ENCODE data around the gene CDK9.

The CDK9 gene

DNA sequence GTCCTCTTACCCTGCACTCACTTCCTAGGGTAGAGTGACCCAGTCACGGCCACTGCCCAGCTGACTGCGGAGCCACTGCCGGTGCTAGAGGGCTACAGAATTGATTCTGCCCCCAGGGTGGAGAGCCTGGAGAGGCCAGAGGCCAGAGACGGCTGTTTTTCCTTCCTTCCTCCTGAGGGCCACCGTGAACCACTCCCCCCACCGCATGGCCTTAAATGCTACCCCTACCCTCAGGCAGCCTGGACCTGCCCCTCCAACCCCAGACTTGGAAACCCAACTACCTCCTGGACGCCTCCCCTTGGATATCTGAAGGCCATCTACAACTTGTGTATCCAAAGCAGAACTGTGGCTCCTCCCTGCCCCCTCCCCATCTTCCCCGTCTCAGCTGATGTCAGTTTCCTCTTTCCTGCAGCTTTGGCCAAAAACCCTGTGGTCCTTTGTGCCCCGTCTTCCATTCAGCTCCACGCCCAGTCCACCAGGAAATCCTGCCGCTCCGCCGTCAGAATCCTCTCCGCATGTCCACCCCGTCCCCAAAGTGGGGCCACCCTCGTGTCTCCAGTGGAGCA lies 23.6 kb upstream of the CDK9 start:
- DNase-seq, result no peak

DNA sequence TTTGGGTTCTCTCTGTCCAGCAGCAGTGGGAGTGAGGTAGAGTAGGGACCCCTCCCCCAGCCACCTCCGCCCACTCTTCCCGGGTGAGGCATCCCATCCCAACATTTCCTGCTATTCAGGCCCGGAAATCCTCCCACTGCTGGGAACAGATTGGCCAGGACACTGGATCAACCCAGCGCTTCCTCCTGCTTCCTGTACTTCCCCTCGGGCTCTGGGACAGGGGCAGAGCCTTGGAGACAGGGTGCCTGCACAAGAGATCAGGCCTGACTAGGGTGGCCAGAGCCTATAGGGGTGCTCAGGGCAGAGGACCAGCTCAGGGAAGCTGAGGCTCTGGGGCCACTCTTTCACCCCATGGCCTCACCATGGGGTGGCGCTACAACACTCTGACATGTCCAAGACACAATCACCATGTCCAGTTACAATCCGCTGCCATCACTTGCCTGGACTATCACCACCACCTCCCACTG lies 21.9 kb upstream of the CDK9 start:
- no peak for DNase-seq

DNA sequence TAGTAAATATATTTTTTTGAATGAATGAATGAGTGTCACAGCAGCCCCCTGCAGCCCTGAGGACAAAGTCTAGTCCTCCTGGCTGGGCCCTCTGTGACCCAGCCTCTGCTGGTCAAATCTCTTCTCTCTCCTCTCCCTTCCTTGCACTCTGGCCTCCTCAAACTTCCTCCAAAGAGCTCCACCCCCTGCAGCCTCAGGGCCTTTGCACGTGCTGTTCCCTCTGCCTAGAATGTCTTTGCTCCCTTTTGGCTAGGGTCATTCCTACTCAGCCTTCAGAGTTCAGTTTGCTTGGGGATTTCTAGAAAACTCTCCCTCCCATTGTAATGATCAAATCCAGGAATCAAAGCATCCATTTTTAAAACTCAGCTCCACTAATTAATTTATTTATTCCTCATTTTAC lies 20.4 kb upstream of the CDK9 start:
- DNase-seq, result no peak

DNA sequence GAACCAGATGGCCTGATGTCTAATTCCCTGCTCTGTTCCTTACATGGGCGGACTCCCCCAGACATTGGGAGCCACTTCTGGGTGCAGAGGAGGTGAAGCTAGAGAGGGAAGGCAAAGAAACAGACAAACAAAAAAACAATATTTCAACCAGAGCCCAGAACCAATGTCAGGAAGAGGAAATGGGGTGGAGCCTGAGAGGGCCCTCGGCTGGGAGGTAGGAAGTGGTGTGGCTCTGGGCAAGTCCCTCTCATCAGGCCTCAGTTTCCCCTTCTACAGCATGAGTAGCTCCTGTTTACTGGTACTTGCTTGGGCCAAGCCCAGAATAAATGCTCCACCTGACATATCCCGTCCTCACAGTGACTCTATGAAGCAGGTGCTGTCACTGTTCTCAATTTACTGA lies 18.4 kb upstream of the CDK9 start:
- no peak for DNase-seq

DNA sequence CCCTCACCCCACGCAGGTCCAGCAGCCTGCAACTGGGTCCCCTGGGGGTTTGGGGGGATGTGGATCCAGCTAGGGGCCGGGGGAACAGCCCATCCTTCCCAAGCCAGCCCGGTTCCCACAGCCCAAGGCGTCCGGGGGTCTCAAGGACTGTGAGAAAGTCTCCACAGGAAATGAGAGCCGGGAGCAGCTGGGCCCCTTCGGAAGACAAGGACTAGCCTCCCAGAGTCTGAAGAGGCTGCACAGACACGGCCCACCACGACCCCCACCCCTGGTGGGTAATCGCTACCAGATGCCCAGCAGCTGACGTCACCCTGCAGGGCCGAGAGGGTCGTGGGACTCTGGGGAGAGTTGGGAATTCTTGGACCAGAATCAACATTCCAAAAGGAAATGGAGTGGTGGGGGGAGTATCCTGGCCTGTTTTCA lies 17.9 kb upstream of the CDK9 start:
- DNase-seq, result no peak

DNA sequence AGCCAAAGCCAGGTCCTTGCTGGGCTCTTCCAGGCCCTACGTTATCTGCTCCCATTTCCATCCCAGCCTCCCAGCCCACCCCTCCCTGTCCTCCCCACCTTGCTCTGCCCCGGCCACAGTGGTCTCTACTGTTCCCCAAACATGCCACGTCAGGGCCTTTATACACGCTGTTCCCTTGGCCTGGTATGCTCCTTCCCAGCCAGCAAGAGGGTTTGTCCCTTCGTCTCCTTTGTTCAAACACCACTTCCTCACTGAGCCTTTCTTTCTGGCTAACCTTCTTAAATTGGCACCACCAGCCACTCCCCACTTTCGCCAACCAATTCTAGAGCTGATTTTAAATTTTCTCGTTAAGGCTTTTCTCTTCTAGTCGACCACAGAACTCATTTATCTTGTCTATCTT lies 17.1 kb upstream of the CDK9 start:
- DNase-seq, result no peak

DNA sequence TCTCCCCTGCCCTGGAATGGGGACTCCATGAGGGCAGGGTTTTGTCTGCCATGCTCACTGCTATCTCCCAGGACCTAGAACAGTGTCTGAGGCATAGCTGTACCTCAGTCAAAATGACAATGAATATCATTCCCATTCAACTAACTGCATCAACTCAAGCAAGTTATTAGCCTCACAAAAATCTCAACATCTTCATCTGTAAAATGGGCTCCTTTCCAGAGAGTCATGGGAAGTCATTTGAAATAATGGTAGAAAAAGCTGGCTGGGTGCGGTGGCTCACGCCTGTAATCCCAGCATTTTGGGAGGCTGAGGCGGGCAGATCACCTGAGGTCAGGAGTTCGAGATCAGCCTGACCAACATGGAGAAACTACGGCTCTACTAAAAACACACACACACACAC lies 16.7 kb upstream of the CDK9 start:
- DNase-seq, result no peak

DNA sequence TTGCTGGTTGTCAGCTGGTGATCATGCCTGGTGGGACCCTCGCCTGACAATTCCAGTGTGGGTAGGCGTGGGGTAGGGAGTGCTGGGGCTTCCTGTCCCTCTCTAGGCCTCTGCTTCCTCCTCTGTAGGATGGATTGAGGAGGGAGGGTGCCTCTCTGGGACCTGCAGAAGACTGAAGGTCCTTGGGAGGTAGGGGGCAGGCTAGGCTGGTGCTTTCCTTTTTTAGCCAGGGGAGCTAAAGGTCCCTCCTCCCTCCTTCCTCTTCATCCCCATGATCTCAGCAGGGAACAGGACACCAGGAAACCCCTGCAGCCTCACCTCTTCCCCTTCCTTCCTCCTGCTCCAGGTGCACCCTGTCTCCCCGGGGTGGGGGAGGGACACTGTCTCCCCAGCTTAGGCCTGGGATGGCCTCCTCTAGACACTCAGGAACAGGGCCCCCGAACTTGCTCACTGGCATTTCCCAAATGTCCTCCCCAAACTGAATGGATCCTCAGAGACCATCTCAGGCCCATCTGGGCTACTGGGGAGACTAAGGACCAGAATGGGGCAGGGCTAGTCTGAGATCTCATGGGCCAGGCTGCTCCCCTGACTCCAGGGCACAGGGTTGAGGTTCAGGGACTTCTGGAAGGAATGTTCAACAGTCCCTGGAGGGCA lies 15.8 kb upstream of the CDK9 start:
- peak; percentile 45 for DNase-seq

DNA sequence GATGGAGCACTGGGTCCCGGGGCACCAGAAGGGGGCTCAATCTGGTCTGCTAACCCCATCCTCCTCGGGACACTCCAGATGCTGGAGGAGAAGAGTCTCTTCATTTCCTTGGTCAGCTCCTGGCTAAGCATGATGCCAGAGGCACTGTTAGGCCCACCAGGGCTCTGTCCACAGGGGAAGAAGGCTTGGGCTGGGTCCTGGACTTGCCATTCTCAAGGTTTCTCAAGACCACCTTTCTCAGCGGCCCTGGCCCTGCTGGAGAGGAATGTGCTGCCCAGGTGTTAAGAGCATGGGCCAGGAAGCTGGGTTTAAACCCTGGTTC lies 15.3 kb upstream of the CDK9 start:
- no peak for DNase-seq

DNA sequence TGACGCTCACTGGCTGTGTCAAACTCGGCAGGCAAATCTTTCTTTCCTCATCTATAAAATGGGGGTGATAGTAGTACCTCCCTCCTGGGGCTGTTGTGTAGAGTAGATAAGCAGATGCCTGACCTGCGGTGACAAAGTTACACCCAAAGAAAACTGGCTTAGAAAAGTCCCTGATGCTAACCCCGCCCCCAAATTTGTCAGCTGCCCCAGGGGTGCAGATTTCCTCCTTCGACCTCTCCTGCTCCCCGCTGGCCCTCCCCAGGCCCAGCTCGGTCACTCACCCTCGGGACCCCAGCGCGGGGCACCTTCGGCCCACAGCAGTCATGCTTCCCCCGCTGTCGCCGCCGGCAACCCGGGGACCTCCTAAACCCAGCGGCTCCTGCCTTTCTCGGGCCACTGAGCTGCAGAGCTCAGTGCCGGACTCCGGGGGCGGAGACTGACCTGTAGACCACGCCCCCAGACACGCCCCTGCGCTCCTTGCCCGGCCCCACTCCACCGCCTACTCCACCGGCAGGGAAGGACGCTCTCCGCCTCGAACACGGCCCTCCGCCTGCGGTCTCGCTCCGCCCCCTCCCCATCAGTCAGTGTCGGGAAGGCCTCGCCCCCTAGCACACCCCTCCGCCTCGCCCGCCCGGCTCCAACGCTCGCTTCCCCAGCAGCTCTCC lies 14.8 kb upstream of the CDK9 start:
- peak; percentile 90 for DNase-seq

DNA sequence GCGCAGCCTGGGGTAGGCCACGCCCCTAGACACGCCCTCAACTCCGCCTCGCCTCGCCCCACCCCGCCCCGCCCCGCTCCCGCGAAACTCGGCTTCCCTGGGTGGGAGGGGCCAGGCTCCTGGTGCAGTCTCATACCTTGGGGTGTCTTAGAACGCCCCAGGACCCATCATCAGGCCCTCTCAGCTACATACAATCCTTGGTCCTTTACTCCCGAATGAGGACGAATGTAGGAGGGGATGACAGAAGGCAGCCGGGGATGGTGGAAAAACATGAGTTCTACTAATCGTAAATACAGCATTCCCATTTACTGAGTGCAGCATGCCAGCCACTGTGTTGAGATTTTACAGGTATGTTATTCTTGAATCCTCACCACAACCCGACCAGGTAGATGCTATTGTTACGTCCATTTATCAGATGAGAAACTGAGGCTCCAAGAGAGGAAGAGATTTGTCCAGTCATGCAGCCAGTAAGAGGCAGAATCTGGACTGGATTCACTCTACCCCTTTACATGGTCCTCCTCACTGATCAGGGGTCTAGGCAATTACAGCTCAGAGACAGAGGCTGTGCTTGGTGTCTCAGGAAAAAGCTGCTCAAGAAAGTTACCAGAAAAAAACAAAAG lies 14.2 kb upstream of the CDK9 start:
- DNase-seq, result no peak

DNA sequence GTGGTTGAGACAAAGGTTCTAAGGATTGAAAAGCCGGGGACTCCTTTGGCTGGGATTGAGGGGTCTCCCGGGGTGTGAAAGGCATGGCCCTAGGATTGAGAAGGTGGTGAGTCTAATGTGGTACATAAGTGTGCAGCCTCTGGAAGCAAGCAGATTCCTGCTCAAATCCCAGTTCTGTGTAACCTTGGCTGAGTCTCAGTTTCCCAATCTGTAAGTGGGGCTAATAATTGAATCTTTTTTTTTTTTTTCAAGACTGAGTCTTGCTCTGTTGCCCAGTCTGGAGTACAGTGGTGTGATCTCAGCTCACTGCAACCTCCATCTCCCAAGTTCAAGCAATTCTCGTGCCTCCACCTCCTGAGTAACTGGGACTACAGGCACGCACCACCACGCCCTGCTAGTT lies 13.2 kb upstream of the CDK9 start:
- DNase-seq, result no peak

DNA sequence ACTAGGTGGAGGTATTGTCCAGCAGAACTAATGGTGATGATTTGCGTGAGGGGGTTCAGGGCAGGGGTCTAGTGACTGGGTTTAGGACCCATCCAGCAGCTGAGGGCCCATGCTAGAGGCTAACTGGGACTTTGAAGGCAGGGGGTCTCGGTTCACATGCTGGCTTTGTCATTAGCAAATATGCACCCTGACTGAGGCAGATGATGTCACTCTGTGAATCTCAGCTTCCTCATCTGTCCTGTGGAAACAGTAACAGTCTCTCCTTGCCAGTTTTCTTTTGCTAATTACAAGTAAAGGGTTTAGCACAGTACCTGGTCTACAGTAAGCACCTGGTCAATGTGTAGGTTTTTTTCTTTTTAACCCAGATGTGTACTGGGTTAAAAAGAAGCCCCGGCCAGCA lies 12.6 kb upstream of the CDK9 start:
- DNase-seq, result no peak

DNA sequence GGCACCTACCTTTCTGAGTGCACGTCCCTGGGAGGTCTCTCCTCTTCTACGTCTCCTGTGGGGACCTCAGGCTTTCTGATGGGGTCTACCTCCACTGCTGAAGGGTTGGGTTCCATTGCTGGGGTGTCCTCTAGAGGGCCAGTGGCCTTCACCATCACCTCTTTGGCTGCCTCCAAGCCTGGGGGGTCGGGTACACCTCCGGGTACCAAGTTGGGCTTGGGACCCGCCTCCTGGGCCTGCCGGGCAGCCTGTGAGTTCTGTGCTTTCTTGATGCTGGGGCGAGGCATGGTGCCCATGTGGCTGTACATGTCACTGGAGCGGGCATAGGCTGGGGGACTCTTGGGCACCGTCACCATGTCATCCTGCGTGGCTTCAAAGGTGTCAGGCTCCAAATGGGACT lies 11.9 kb upstream of the CDK9 start:
- no peak for DNase-seq

DNA sequence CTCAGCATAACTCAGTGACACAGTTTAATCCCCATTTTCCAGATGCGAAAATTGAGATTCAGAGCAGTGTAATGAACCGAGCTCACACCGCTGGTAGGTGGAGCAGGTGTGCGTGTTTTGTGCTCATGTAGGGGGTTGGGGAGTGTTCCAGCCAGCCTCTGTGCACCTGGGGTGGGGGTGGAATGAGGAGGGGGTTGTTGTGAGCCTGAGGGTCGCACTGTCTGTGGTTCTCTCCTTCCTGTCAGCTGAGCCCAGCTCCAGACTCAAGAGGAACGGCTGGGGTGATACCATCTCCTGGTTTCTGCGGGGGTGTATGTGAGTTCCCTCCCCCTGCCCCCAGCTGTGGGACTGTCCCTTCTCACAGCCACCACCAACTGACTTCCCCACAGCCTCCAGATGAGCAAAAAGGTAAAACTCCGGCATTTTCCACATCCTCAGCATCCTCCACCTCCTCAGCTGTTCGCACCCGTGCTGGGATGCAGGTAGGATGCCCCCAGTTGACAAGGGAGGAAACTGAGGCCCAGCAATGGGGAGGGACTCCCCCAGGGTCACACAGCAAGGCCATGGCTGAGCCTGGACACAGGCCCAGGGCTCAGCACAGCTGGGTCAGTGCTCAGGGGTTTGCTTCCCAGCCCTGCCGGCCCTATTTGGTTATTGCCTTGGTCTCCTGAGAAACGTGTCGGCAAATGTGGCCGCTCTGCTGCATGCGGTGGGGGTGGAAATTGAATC lies 9.5 kb upstream of the CDK9 start:
- peak; percentile 66 for DNase-seq

DNA sequence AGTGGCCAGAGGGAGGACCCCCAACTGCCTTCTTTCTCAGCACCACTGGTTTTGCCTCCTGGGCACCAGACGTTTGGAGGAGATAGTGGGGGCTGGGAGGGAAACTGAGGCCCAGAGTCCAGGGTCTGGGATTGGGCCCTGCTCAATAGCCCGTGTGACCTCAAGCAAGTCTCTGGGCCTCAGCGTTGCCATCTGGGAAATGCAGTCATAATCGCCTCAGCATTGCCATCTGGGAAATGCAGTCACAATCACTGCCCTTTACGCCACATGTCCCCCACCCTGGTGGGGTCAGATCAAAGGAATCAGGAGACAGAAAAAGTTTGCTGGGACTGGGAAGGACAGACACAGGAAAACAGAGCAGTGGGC lies 8.9 kb upstream of the CDK9 start:
- DNase-seq, result no peak

DNA sequence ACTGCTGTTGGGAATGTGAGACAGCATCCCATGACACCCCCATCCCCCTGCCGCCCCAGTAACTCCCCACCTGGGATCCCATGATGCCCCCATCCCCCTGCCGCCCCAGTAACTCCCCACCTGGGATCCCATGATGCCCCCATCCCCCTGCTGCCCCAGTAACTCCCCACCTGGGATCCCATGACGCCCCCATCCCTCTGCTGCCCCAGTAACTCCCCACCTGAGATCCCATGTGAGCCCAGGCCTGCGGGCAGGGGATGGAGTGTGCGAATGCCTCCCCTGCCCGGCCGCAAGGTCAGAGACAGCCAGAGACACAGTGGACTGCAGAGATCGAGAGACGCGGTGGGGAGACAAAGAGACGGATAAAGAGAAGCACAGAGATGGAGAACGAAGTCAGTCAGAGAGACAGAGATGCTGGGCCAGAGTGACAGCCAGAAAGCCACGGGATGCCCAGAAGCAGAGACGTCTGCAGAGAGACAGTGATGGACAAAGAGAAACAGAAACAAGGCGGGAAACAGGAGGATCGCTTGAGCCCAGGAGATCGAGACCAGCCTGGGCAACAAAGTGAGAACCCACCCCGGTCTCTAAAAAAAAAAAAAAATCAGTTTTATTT lies 8.4 kb upstream of the CDK9 start:
- no peak for DNase-seq

DNA sequence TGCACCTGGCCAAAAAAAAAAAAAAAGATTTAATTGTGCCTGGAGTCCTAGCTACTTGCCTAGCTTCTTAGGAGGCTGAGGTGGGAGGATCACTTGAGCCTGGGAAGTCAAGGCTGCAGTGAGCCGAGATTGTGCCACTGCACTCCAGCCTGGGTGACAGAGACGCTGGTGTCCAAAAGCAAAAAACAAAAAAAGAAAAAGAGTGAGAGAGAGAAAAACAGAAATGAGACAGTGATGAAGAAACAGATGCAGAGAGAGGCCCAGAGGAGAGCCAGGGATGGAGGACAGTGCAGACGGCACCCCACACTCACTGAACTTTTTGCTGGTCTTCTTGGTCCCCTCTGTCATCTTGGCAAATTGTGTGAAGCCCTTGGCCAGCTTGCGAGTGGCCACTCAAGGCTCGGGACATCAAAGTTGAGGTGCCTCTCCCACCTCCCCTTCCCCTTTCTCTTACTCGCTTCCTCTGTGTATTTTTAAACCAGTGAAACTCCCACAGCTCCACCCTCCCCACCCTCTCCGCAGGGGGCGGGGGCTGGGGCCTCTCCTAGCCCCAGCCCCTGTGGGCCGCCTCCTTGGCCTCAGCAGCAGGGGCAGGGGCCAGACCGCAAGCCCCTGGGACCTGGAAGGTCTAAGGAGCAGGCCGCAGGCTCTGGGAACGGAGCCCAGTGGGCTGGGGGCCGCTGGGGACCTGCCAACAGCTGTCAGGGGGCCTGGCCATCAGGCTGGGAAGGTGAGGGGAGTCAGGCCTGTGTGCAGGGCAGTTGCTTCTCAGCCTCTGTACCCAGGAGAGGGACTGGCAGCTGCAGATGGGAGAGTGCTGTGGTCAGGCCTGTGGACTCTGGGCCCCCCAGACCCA lies 7.3 kb upstream of the CDK9 start, which contains the start of gene SH2D3C:
SH2D3C (minus strand) TSS at position 387 of the 856 bp plus-strand sequence; CDS start at position 348, 39 bp downstream.
- DNase-seq, result peak; percentile 27

DNA sequence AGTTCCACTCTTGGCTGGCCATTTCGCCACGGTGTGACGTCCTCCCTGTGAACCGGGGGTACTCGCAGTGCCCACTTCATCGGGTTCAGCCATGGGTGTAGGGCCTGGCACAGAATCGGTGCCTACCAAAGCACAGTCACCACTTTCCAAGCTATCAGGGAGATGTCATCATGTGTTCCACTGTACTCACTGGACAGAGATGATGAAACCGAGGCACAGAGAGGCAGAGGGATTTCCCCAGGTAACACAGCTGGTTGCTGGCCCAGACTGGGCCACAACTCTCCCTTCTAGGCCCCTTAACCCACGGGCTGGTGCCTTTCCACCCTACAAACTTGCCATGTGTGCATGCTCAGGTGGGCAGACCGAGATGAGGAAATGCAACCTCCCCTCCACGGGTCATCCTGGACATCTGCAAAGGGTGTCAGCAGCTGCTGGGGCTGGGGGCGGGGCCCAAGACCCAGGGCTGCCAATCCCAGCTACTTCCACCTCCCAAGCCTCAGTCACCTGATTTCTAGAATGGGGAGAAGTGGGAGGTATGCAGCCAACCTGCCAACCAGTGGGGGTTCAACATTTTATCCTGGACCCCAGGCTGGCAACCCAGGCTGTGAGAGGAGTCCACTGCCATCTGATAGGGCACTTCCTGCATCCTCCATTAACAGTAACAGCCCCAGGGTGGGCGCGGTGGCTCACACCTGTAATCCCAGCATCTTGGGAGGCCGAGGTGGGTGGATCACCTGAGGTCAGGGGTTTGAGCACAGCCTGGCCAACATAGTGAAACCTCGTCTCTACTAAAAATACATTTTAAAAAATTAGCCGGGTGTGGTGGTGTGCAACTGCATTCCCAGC lies 6.5 kb upstream of the CDK9 start:
- DNase-seq, result peak; percentile 69

DNA sequence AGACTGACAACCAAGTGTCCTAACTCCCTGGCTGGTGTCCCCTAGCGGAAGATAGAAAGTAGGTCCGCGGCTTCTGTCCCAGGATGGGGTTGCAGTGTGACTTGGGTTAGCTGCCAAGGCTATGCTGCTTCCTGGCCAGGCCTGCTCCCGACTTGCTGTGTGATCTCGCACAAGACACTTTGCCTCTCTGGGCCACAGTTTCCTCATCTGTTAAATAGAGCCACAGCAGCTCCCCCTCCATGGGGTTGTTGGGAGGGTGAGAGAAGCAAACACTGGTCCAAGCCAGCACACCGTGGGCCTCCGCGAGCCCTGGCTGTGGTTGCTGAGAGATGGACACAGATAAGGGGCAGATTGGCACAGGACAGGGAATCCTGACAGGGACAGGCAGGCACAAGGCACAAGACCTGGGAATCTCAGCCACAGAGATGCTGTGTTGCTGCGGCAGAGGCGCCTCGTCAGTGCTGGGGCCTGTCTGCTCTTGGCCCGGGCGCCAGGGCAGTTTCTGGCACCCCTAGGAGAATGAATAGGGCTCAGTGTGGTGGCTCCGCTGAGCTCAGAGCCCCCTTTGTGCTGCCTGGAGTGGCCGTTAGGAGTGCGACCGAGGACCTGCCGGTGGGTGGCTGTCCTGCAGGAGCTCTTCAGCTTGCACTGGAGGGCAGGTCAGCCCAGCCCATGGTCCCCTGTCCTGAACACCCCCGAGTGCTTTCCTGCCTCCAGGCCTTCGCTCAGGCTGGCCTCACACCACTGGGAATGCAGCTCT lies 5.5 kb upstream of the CDK9 start:
- DNase-seq, result no peak
